IMR-90 (cell line): ENCODE data around the gene USP24. TPM values are rescaled to one million over a fixed set of nuclear protein-coding genes. Genes with fewer than 3 reads are reported as not detected.

Experiments
- ATAC-seq: fragments of 200-7000 bp; cut with Tn5 transposase; 2 replicates; pipeline ENCODE4 v1.9.1; 2020; ENCODE audit warnings: low read depth, mild to moderate bottlenecking, moderate library complexity
- BruUV-seq: library from RNA; stranded (reverse); fragments of 400-500 nt; replicated peaks from 2 replicates; lab custom pipeline; 2021; lab: Mats Ljungman, UMichigan
- CTCF ChIA-PET: fragments of 300-600 bp; formaldehyde crosslinking; extraction: SDS; loops from one replicate; lab custom pipeline; 2021; ENCODE audit warnings: antibody characterized with exemption; lab: Yijun Ruan, JAX
- POLR2A ChIA-PET: fragments of 300-600 bp; sonication (Branson Sonifier 250); formaldehyde crosslinking; loops from one replicate; lab custom pipeline; 2022; ENCODE audit warnings: antibody characterized with exemption; ENCODE audit not compliant: unreplicated experiment; lab: Charles Lee
- DNase-seq: peaks from one replicate; pipeline ENCODE4 v3.0.0; 2013
- H2AFZ ChIP-seq: replicated peaks from 2 replicates; pipeline ENCODE3; 2013; ENCODE audit warnings: low read length, mild to moderate bottlenecking; ENCODE audit not compliant: poor library complexity
- H2AK5ac ChIP-seq: 2 replicates; pipeline ENCODE4 v1.6.1; 2013; ENCODE audit warnings: low read depth, low read length, inconsistent platforms
- H2AK9ac ChIP-seq: replicated peaks from 2 replicates; pipeline ENCODE3; 2013; ENCODE audit warnings: mild to moderate bottlenecking, low read depth, low read length, moderate library complexity; ENCODE audit not compliant: poor library complexity
- H2BK120ac ChIP-seq: 2 replicates; pipeline ENCODE4 v1.6.1; 2013; ENCODE audit warnings: low read depth, low read length, inconsistent platforms
- H2BK15ac ChIP-seq: 3 replicates; pipeline ENCODE4 v1.6.1; 2013; ENCODE audit warnings: low read depth, low read length, inconsistent platforms
- H2BK20ac ChIP-seq: 2 replicates; pipeline ENCODE4 v1.6.1; 2013; ENCODE audit warnings: low read depth, mild to moderate bottlenecking, inconsistent platforms, low read length, moderate library complexity
- H2BK5ac ChIP-seq: 2 replicates; pipeline ENCODE4 v1.6.1; 2013; ENCODE audit warnings: mild to moderate bottlenecking, low read depth, low read length, inconsistent platforms; ENCODE audit not compliant: poor library complexity, severe bottlenecking
- H3K14ac ChIP-seq: replicated peaks from 2 replicates; pipeline ENCODE4 v1.6.1; 2013; ENCODE audit warnings: low read depth, low read length, inconsistent platforms
- H3K18ac ChIP-seq: 2 replicates; pipeline ENCODE4 v1.6.1; 2013; ENCODE audit warnings: low read depth, low read length, control low read depth
- H3K23ac ChIP-seq: 2 replicates; pipeline ENCODE4 v1.6.1; 2013; ENCODE audit warnings: low read depth, low read length, inconsistent platforms
- H3K27ac ChIP-seq: 2 replicates; pipeline ENCODE4 v1.5.1; 2013; ENCODE audit warnings: mild to moderate bottlenecking, control low read depth, low read length; ENCODE audit not compliant: insufficient read depth
- H3K27me3 ChIP-seq: 2 replicates; pipeline ENCODE4 v1.6.1; 2013; ENCODE audit warnings: low read length; ENCODE audit not compliant: control insufficient read depth, insufficient read depth
- H3K36me3 ChIP-seq: 2 replicates; pipeline ENCODE4 v1.6.1; 2013; ENCODE audit warnings: low read length, mixed read lengths; ENCODE audit not compliant: control insufficient read depth, insufficient read depth
- H3K4ac ChIP-seq: 2 replicates; pipeline ENCODE4 v1.6.1; 2013; ENCODE audit warnings: low read depth, low read length, inconsistent platforms
- H3K4me1 ChIP-seq: 2 replicates; pipeline ENCODE4 v1.6.1; 2013; ENCODE audit warnings: low read length, mixed read lengths; ENCODE audit not compliant: control insufficient read depth, insufficient read depth
- H3K4me2 ChIP-seq: 2 replicates; pipeline ENCODE4 v1.6.1; 2013; ENCODE audit warnings: low read depth, mild to moderate bottlenecking, control low read depth, low read length, moderate library complexity
- H3K4me3 ChIP-seq: 2 replicates; pipeline ENCODE4 v1.5.1; 2013; ENCODE audit warnings: low read depth, mild to moderate bottlenecking, control low read depth, low read length, moderate library complexity; ENCODE audit not compliant: insufficient read depth
- H3K56ac ChIP-seq: 2 replicates; pipeline ENCODE4 v1.6.1; 2013; ENCODE audit warnings: low read length, inconsistent platforms; ENCODE audit not compliant: insufficient read depth; ENCODE audit errors: extremely low read depth
- H3K79me1 ChIP-seq, 2 experiments: 2 replicates each; pipeline ENCODE4 v1.6.1; 2013; ENCODE audit warnings: low read length in 2 of 2, inconsistent platforms in 1 of 2, low read depth in 1 of 2
- H3K9ac ChIP-seq: 2 replicates; pipeline ENCODE4 v1.6.1; 2013; ENCODE audit warnings: low read depth, low read length, control low read depth
- H3K9me1 ChIP-seq: 2 replicates; pipeline ENCODE4 v1.6.1; 2013; ENCODE audit warnings: low read length, inconsistent platforms; ENCODE audit not compliant: insufficient read depth
- H3K9me3 ChIP-seq: 2 replicates; pipeline ENCODE4 v1.6.1; 2013; ENCODE audit warnings: low read length; ENCODE audit not compliant: control insufficient read depth, insufficient read depth
- H4K20me1 ChIP-seq: 2 replicates; pipeline ENCODE4 v1.6.1; 2013; ENCODE audit warnings: low read length, inconsistent platforms; ENCODE audit not compliant: insufficient read depth
- H4K5ac ChIP-seq: 2 replicates; pipeline ENCODE4 v1.6.1; 2013; ENCODE audit warnings: mild to moderate bottlenecking, low read depth, low read length, control low read depth
- H4K8ac ChIP-seq, 2 experiments: 2 replicates each; pipeline ENCODE4 v1.6.1; 2013; ENCODE audit warnings: low read depth in 2 of 2, low read length in 2 of 2, control low read depth in 1 of 2, inconsistent platforms in 1 of 2
- H4K91ac ChIP-seq: 2 replicates; pipeline ENCODE4 v1.6.1; 2013; ENCODE audit warnings: low read depth, low read length, inconsistent platforms; ENCODE audit not compliant: insufficient read depth
- BHLHE40 ChIP-seq: fragments of 150-350 bp; IDR thresholded peaks from 2 replicates; pipeline ENCODE4 v1.6.1; 2016; ENCODE audit warnings: mild to moderate bottlenecking, low read depth, low read length
- FOS ChIP-seq: fragments of 150-350 bp; IDR thresholded peaks from 2 replicates; pipeline ENCODE4 v1.6.1; 2016; ENCODE audit warnings: low read depth, low read length
- MAZ ChIP-seq: IDR thresholded peaks from 2 replicates; pipeline ENCODE4 v1.6.1; 2012; ENCODE audit warnings: low read depth, mild to moderate bottlenecking, low read length, improper control_type of control experiment, moderate library complexity, borderline replicate concordance
- WGBS, 2 experiments: methylation state at CpG; one replicate each; pipeline versions ENCODE4 v1.1.5 to v1.1.7; 2013; ENCODE audit warnings: missing lambda C conversion rate in 2 of 2; ENCODE audit not compliant: insufficient read length in 1 of 2; ENCODE audit errors: extremely low coverage in 2 of 2; 5-methylcytosine and 5-hydroxymethylcytosine counted together
- dilution Hi-C: fragments of 300-500 bp; cut with HindIII; formaldehyde crosslinking; loops from one replicate; pipeline ENCODE4 v1.14.3; 2018; ENCODE audit warnings: low sequenced_read_pairs; ENCODE audit not compliant: unreplicated experiment
- in situ Hi-C: fragments of 300-500 bp; cut with MboI; formaldehyde crosslinking; loops from 3 replicates; pipeline ENCODE4 v1.14.3; 2019; ENCODE audit warnings: low sequenced_read_pairs, inconsistent platforms, mixed read lengths
- intact Hi-C: fragments of 100-400 bp; cut with micrococcal nuclease; formaldehyde crosslinking; loops from 2 replicates; pipeline ENCODE4 v1.10.0; 2022
- polyA plus RNA-seq, 3 experiments: library from polyadenylated mRNA; depleted of rRNA; stranded (reverse); fragments of >200 nt; gene quantifications; 2 replicates each; pipeline ENCODE4 v1.2.3, GENCODE V29; 2012; ENCODE audit warnings: low replicate concordance in 1 of 3
- total RNA-seq: library from RNA; depleted of rRNA; stranded (reverse); fragments of >200 nt; gene quantifications from 2 replicates; pipeline ENCODE4 v1.2.3, GENCODE V29; 2012

USP24 gene
- total and polyA plus RNA-seq, 2 of the 4 experiments (the other 2 are of a cell fraction), result 8.4 to 36.7 TPM

DNA sequence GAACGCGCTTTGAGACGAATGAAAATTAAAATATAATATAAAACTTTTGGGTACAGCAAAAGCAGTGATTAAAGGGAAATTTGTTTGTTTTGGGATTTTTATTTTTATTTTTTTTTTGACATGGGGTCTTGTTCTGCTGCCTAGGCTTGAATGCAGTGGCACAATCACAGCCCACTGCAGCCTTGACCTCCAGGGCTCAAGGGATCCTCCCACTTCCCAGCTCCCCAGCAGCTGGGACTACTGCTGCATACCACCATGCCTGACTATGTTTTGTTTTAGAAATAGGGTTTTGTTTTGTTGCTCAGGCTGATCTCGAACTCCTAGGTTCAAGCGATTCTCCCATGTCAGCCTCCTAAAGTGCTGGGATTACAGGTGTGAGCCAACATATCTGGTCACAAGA lies 30.3 kb downstream of the USP24 start:
- Histone ChIP-seq H3K9me3 (peaks cover 3% of the 10 kb centered on the region; the same call in 1 of the 2 replicates), H3K4me2 (no peak overlapping the region), H4K20me1 (peaks cover 42% of the 10 kb centered on the region), H3K36me3 (no peaks in the 10 kb centered on the region), H2AK9ac (no peak overlapping the region), H4K91ac (no peak overlapping the region), H3K27me3 (no peaks in the 10 kb centered on the region), H3K14ac (no peak overlapping the region), H3K56ac (no peak overlapping the region), H3K18ac (no peak overlapping the region), H2BK120ac (no peak overlapping the region), H3K4ac (no peak overlapping the region), H3K4me3 (no peak overlapping the region), H4K8ac (no peak overlapping the region), H3K4me1 (no peaks in the 10 kb centered on the region), H4K5ac (no peak overlapping the region), H2AK5ac (no peak overlapping the region), H3K23ac (no peak overlapping the region), H2AFZ (no peak overlapping the region), H3K9me1 (no peaks in the 10 kb centered on the region), H2BK5ac (no peak overlapping the region), H2BK15ac (no peak overlapping the region), H3K79me1 (peaks cover 28 to 54% of the 10 kb centered on the region in 2 experiments), H3K9ac (no peak overlapping the region), H2BK20ac (no peak overlapping the region), H3K27ac (no peak overlapping the region)
- in situ Hi-C loops (no loop called here), dilution Hi-C loops (no loop called here), intact Hi-C loops (no loop called here)
- TF ChIP-seq FOS, result no peak
- TF ChIP-seq BHLHE40, result no peak
- TF ChIP-seq MAZ, result no peak
- no CpG with 5 or more reads among the region's 5 CpGs for WGBS, 2 experiments
- CTCF ChIA-PET, result no interaction called here
- ATAC-seq (no peak), DNase-seq (no peak)
- POLR2A ChIA-PET, result no interaction called here
- BruUV-seq, result no TSS peak
